Hippocampal formation (tissue), 2 donors: Measurements from ENCODE around the gene DES.

Source experiments
- DNase-seq, 2 donors: peaks; one replicate each; lab custom pipeline; 2025; lab: John Stamatoyannopoulos, UW

DES gene

GRCh38 chr2:219419331-219420197, 1.4 kb downstream of the DES start:
- DNase-seq: no peak

GRCh38 chr2:219420687-219421086, 2.5 kb downstream of the DES start:
- DNase-seq: no peak

GRCh38 chr2:219421323-219421722, 3.1 kb downstream of the DES start:
- no peak for DNase-seq

- no peak for DNase-seq
Measured at GRCh38 chr2:219422952-219423534, 4.9 kb downstream of the DES start.

GRCh38 chr2:219423652-219424377, 5.6 kb downstream of the DES start:
- DNase-seq: no peak

GRCh38 chr2:219425238-219426067, 7.3 kb downstream of the DES start:
- no peak for DNase-seq

- DNase-seq: no peak
Measured at GRCh38 chr2:219426068-219426443, 7.9 kb downstream of the DES start.

GRCh38 chr2:219426534-219427136, 8.5 kb downstream of the DES start:
- no peak for DNase-seq

GRCh38 chr2:219428469-219428868, 10.3 kb downstream of the DES start:
- no peak for DNase-seq

- no peak for DNase-seq
Measured at GRCh38 chr2:219429958-219430606, 11.9 kb downstream of the DES start.

- DNase-seq: peak in 1 of 2 donors; percentile 9
Measured at GRCh38 chr2:219430633-219431615, 12.7 kb downstream of the DES start.

GRCh38 chr2:219433666-219434467, 15.7 kb downstream of the DES start:
- DNase-seq: no peak

GRCh38 chr2:219434468-219434717, 16.2 kb downstream of the DES start:
- DNase-seq: no peak

- no peak for DNase-seq
Measured at GRCh38 chr2:219434718-219435525, 16.7 kb downstream of the DES start, which contains the start of gene SPEG. Gene SPEG (plus strand): TSS chr2:219434843. CDS start chr2:219434978, 135 bp downstream.

GRCh38 chr2:219435701-219436100, 17.5 kb downstream of the DES start:
- DNase-seq: no peak

GRCh38 chr2:219436491-219436890, 18.3 kb downstream of the DES start:
- no peak for DNase-seq

- DNase-seq: no peak
Measured at GRCh38 chr2:219437141-219437540, 19.0 kb downstream of the DES start.

- no peak for DNase-seq
Measured at GRCh38 chr2:219437690-219438206, 19.6 kb downstream of the DES start.
